GM15510 (cell line): ENCODE data around the gene FSTL4.

ENCODE experiments used
- POLR2A ChIP-seq: IDR thresholded peaks from 3 replicates; pipeline ENCODE4 v1.6.1; 2011; ENCODE audit warnings: borderline replicate concordance; ENCODE audit not compliant: insufficient read length; ENCODE audit errors: extremely low read depth

FSTL4 gene

DNA sequence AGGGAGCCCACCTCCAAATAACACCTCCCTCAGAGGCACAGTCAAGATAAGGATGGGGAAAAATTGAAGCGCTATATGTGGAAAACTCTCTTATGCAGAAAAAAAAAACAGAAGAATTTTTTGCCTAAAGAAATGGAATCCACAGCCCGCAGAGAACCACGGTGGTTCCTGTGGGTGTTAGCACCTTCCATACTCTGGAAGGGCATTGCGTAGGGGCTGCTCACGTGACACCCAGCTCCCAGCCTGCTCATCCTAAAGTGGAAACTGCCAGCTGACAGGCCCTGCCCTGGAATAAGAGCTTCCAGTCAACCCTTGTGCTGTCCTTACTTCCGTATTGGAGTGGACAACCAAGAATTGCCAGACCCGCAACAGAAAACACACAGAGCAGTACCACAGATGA is 142.5 kb downstream of the FSTL4 start:
- no peak for TF ChIP-seq POLR2A

DNA sequence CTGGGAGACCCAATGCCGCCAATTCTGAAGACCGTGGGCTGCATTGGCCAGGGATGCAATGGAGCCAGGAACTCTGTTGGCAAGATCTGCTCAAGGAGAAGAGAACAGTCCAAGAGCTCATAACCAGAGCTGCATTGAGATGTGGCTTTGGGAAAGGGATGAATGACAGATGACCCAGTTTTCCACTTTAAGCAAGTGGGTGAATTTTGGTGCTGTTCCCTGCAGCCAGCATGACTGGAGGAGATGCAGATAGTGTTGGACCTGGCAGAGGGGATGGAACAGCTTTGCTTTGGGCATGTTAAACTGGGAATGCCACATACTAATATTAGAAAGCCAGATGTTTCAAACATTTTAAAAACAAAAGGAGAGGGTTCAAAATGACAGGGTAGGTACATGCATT is 143.1 kb downstream of the FSTL4 start:
- TF ChIP-seq POLR2A = no peak

DNA sequence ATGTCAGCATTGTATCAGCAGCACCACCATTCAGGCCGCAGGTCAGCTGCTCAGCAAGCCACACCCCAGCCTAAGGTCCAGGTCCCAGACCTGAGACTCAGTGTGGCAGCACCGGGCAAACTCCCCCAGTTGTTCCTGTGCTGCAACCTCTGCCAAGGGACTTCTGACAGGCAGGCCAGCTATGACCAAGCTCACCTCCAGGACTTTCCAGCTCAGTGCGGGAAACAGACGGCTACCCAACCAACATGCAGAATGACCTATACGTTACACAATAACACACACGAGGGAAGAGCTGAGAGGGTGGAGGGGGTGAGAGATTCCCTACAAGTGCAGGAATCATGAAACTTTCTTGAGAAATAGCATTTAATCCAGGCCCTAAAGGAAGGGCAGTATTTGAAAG is 143.7 kb downstream of the FSTL4 start:
- no peak for TF ChIP-seq POLR2A

DNA sequence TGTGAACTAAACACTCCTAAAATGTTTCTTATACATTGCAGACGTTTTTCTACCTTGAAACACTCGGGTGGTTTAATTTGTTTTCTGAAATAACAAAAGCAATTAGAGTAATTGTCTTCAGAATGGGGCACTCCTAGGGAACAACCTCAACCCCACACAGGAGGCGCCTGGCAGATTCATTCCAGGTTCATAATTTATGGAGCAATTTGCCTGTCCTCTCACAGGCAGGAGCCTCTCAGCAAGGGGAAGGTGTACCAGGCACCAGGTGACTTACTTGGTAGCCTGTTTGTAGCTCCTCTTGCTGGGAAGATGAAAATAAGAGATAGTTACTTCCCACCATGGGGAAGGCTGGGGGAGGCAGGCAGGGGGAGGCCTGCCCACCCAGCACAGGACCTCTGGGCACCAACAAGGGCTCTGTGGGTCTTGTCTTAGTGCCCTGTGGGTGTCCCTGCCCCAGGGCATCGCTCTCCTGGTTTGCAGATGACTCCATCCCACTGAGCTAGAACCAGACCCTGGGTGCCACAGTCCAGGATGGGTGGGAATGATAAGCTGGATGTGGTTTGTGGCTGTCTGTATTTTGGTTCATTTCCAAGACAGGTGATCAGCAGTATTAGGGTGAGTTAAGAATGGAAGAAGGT is 144.4 kb downstream of the FSTL4 start:
- no peak for TF ChIP-seq POLR2A

GRCh38 chr5:133467335-133467779 is 145.0 kb downstream of the FSTL4 start:
- no peak for TF ChIP-seq POLR2A

GRCh38 chr5:133466556-133467334 is 145.6 kb downstream of the FSTL4 start:
- no peak for TF ChIP-seq POLR2A

- TF ChIP-seq POLR2A = no peak
Measured at GRCh38 chr5:133464013-133464412, 148.3 kb downstream of the FSTL4 start.

DNA sequence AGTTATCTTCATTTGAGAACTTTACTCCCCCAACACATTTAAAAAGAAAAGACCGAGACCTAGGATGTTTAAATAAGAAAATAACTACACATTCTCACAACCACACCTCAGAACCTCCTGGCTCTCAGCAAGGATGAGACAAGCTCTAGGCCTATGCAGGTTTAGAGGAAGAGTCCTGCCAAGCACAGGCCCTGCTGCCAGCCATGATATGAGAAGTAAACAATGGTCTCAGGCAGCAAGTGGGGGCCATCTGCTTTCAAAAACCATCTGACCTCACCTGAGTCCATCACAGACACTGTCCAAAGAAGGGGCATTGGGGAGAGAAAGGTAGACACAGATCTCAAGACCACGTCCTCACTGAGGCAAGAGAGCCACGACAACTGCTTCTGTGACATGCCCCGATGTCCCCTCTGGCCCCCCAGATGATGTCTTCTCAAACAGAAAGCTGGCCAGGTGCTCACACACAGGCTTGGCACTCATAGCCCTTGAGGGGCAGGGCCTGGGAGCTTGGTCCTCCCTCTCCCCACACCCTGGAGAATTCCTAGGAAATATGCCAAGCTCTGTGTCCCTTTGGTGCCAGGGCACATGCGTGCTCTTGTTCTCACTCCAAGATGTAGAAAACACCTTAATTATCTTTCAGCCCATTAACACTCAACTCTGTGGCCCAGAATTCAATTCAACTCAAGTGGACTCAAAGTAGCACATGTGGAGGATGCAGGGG is 150.4 kb downstream of the FSTL4 start:
- no peak for TF ChIP-seq POLR2A

DNA sequence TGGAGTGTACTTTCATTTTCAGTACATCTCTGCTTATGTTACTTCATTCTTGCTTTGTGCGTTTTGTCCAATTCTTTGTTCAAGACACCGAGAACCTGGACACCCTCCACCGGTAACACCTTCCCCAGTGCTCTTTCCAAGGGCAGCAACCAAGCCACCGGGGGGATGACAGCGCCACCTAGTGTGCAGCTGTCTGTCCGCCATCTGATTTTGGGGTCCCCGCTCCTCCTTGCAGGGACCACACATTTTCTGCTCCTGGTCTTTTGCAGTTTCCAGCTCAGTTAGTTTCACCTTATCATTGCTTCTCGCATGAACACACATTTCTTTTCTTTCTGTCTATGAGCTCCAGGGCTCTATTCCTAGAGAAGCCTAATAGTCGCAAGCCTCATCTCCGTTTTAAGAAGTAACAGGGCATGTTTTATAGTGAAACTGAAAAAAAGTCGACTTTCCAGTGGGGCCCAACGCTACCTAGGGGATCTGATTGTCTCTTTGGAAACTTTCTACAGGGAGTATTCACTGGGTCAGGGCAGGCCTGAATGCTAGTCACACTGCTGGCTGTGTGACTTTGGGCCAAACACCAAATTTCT is 152.1 kb downstream of the FSTL4 start:
- TF ChIP-seq POLR2A = no peak

- TF ChIP-seq POLR2A = no peak
Measured at GRCh38 chr5:133459474-133460160, 152.7 kb downstream of the FSTL4 start.

DNA sequence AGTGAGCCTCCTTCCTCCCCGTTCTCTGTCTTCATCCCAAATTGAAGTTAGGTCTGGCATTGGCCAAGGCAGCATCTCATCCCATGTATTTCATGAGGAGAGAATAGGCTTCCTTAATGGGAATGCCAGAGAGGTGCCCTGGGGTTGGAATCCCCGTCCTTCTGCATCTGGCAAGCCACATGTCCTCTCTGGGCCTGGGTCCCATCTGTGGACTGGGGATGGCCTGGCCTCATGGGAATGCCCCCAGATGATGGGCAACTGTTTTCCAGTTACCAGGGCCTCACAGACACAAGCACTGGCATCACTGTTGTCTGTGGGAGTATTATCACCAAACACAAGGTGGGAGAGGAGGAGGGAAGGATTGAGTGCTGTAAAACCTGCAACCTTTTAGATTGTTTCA is 153.9 kb downstream of the FSTL4 start:
- no peak for TF ChIP-seq POLR2A

DNA sequence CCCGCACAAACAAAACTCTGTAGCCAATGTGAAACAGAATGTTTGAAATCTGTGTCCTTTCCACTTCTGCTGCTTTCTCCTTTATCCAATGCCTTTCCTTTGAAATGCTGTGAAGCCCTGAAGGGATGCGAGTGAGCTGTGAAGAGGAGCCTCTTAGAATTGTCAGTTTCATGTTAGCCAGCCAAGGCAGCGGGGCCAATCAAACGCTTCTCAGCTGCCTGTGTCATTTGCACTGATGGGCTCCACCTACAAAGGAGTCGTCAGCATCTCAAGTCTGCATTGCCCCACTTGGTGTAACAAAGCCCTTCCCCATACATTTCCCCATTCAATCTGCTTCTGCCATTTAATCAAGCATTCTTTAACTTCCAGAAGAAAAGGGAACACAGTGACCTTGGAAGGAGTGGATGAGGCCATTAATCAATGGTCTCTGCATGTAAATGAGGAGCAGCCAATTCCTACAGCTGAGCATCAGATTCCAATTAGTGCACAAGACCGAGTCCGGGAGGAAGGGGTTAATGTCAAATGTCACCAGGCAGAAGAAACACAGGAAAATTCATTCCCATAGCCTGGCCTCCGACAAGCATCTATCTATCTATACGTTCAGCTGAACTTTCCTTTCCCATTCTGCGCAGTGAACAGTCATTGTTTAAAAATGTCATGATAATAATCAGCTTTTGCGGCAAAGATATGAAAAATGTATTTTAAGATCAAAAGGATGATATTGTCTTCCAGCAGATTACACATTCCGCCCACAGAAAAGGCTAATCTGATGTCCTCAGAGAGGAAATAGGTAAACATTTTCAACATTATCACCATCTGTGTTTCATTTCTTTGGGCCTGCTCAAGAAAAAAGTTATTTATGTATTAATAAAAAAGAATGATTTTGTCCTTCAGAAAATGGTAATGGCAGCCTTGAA is 154.6 kb downstream of the FSTL4 start:
- TF ChIP-seq POLR2A = no peak

DNA sequence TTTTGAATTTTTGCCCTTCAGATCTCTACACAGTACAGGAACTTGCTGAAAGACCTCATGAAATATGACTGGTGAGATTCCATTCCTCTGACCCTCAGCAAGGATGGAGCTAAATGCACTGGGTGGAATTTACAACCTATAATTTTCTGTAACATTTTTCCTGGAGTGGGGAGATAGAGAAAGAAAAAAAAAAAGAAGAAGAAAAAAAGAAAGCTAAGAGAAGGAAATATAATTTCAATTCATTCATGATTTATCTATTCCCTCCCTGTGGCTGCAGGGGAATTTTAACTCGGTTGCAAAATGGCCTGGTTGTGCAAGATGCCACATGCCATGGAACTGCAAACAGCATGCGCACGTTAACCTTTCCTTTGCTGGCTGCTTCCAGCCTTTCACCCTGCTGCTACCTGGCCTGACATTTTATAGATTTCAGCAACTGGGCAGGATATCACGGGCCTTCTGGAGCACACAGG is 155.4 kb downstream of the FSTL4 start:
- no peak for TF ChIP-seq POLR2A
